ENCODE results near the gene USP3. TPM values are rescaled to one million over a fixed set of nuclear protein-coding genes. Genes with fewer than 3 reads are reported as not detected.
"Not testable (repeated sequence)": the region's sequence is repeated elsewhere in the genome, so short reads cannot be mapped to it uniquely, and the experiment has no call there.

Gene USP3
- total RNA-seq, 2 experiments from 2014 or later, result 37.3 to 42.2 TPM

DNA sequence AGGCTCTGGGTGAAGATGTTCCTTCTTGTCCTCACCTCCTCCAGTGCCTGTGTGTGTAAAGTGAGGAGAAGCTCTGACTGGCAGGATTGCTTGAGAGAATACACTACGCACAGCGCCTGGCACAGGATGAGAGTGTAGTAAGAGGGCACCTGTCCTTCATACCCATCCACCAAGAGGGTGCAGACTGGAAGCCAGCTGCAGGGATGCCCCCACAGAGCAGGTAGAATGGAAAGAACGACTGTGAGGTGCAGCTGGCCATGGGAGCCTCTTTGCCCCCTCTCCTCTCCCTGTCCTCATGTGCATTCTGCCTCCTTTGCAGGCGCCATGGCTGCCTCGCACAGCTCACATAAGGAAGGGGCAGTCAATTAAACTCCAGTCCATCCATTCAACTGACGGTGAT is 105.1 kb downstream of the USP3 start:
- ChIA-PET POLR2A (no interaction called here), CTCF (interaction anchor here (0.6 to 2.2 kb wide), 12 partner anchors 10 to 484 kb away, joined by 3 to 20 read pairs (median 3); partner anchors contain the start of gene CIAO2A)

DNA sequence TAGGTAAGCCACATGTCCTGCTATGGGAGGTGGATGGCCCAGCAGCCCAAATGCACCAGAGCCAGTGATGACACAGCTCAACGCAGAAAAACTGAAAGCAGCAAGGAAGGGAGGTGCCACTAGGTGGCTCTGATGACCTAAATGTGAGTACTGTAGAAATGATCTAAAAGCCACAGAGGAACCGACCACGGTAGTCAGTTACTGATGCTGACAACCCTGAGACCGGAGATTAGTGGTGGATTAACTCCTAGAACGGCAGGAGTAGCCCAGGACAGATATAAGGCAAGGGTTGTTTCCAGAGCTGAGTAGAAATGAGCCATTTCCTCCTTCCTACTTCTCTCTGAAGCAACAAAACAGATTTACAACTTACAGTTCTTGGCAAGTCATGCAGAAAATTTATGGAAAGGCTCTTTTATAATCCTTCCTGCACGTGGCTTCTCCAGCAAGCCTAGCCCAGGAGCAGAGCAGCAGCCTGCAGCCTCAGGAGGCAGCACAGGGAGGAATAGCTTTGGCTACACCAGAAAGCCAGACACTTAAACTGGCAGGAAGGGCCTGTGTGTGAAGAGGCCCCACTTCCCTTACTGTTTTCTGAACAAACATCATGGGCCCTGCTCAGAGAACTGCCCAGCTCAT is 105.9 kb downstream of the USP3 start:
- ChIA-PET CTCF (interaction anchor here (0.6 to 2.2 kb wide), 12 partner anchors 10 to 483 kb away, joined by 3 to 20 read pairs (median 3); partner anchors contain the start of gene CIAO2A), POLR2A (no interaction called here)

DNA sequence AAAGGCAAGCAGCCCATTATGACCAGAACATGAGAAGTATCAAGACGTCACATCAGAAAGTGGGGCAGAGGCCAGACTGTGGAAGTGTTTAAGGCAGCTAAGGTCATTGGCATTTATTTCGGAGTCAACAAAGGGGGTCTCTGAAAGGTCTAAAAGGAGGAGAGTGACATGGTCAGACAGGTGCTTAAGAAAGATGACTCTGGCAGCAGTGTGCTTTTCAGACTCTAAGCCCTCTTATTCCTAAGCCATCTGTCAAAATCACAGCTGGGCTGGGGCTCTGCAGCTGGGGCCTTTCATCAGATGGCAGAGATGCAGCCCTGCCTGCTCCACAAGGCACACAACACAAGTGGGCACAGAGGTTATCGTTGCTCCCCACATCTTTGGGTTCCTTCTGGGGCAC is 106.8 kb downstream of the USP3 start:
- ChIA-PET POLR2A (no interaction called here), CTCF (interaction anchor here (0.8 to 2.2 kb wide), 3 partner anchors 11 to 457 kb away, joined by 3 to 20 read pairs (median 5); no protein-coding TSS in a partner anchor)

DNA sequence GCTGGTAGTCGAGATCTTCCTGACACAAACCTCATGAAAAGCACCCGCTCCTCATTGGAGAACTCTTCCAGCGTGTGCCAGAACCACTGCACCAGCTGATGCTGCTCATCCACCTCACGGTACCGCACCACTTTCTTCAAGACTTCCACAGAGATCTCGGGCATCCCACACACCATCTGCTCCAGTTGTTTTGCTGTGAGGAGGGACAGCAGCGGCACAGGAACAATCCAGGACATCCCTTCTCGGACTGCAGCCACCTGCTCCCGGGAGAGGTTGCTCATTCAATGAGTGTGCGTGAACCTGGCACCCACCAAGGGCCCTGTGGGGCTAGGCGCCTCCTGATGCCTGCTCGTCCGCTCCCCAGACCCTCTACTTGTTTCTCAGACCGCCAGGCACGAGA is 107.9 kb downstream of the USP3 start:
- ChIA-PET CTCF (interaction anchor here (0.8 kb wide), 1 partner anchor 19 kb away, joined by 3 read pairs; no protein-coding TSS in a partner anchor), POLR2A (no interaction called here)

DNA sequence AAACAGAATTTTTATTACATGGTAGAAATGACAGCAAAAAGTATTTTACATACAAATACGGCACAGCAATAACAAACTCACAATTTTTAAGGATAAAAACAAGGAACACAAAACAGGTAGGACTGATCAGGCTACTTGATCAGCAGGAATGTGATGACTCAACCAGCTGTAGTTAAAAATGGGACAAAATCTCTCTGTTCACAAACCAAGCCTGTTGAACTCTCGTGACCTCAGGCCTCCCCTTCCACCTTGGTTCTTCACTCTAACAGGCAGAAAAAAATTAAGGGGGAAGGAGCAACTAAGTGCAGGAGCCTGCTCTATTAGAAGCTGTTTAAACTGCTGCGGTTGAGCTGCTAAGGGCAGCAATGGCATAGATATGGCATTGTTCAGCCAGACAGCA is 111.5 kb downstream of the USP3 start:
- POLR2A ChIA-PET, result no interaction called here
- CTCF ChIA-PET, result no interaction called here

DNA sequence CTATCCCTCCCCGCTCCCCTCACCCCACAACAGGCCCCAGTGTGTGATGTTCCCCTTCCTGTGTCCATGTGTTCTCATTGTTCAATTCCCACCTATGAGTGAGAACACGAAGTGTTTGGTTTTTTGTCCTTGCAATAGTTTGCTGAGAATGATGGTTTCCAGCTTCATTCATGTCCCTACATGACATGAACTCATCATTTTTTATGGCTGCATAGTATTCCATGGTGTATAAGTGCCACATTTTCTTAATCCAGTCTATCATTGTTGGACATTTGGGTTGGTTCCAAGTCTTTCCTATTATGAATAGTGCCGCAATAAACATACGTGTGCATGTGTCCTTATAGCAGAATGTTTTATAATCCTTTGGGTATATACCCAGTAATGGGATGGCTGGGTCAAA is 112.8 kb downstream of the USP3 start:
- POLR2A ChIA-PET, CTCF ChIA-PET: not testable (repeated sequence)

DNA sequence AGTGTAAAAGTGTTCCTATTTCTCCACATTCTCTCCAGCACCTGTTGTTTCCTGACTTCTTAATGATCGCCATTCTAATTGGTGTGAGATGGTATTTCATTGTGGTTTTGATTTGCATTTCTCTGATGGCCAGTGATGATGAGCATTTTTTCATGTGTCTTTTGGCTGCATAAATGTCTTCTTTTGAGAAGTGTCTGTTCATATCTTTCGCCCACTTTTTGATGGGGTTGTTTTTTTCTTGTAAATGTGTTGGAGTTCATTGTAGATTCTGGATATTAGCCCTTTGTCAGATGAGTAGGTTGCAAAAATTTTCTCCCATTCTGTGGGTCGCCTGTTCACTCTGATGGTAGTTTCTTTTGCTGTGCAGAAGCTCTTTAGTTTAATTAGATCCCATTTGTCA is 113.2 kb downstream of the USP3 start:
- POLR2A ChIA-PET, CTCF ChIA-PET: not testable (repeated sequence)

DNA sequence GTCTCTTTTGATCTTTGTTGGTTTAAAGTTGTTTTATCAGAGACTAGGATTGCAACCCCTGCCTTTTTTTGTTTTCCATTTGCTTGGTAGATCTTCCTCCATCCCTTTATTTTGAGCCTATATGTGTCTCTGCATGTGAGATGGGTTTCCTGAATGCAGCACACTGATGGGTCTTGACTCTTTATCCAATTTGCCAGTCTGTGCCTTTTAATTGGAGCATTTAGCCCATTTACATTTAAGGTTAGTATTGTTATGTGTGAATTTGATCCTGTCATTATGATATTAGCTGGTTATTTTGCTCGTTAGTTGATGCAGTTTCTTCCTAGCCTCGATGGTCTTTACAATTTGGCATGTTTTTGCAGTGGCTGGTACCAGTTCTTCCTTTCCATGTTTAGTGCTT is 116.4 kb downstream of the USP3 start:
- CTCF ChIA-PET, result not testable (repeated sequence)

DNA sequence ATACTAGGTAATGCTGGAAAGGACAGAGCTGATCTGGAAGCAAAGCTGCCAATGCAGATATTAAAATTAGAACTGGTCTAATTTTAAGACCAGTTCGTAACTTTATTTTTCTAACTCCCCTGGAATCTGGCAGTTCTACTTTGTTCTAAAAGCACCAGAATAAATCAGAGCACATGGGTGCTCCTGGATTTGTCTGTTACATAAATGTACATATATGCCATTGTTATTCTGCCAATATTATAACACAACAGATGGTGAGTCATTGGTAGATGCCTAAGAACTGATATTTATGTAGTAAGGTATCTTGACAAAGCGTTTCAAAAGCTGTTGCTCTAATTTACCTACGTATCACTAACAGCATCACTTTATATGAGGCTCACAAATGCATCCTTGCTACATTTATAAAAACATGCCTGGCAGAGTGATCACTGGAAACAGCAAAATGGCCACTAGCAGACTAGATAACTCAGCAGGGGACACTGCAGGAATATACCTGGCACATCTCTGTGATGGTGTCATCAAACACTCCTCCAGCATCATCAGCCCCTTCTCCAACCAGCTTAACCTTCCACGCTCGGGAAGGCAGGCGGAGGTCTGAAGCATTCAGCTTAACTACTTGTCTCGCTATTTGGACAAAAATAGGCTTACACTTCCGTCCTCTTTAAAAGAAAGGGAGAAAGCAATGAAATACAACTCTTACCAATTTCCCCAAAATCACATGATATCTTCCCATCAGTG is 119.0 kb downstream of the USP3 start:
- CTCF ChIA-PET, result interaction anchor here (0.7 kb wide), 1 partner anchor 9 kb away, joined by 3 read pairs; no protein-coding TSS in a partner anchor
- POLR2A ChIA-PET, result no interaction called here

More for the DNA sequence above, 116.4 kb downstream of the USP3 start:
- POLR2A ChIA-PET, result not testable (repeated sequence)

DNA sequence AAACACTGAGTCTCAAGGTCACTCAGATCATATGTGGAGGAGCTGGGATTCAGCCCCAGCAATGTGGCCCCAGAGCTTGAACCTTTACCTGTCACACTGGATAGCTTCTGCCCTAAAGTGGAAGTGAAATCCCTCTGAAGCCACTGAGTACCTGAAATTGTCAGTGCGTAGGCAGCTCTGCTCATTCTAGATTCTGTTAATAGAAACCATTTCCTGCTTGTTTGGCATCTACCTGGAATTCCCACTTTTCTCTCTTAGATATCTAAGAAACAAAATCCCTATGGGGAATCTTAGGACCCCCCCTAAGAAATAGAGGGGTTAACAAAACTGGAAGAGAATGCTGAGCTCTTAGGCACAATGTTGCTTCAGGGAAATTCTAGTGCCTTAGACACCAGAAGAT is 122.6 kb downstream of the USP3 start:
- CTCF ChIA-PET, result no interaction called here
- POLR2A ChIA-PET, result no interaction called here

DNA sequence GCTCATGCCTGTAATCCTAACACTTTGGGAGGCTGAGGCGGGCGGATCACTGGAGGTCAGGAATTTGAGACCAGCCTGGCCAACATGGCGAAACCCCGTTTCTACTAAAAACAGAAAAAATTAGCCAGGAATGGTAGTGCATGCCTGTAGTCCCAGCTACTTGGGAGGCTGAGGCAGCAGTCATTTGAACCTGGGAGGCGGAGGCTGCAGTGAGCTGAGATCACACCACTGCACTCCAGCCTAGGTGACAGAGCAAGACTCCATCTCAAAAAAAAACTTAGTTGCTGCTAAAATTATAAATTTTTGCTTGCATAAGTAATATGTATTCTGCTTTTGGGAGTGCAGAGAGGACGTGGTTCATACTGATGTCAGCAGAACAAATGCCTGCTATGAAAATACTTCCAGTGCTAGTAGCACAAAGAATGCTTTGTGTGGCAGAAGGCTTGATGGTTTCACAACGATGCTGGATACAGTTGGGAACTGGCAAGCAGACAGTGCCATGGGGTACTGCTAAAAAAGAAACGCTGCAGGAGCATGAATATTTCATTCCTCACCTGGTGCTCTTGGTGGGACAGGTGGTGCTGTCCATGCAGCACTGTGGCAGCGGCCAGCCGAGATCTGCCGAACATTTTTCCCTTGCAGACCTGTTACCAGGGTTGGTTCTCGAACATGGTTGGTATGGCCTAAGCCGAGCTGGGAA is 123.9 kb downstream of the USP3 start:
- ChIA-PET POLR2A (no interaction called here), CTCF (no interaction called here)

DNA sequence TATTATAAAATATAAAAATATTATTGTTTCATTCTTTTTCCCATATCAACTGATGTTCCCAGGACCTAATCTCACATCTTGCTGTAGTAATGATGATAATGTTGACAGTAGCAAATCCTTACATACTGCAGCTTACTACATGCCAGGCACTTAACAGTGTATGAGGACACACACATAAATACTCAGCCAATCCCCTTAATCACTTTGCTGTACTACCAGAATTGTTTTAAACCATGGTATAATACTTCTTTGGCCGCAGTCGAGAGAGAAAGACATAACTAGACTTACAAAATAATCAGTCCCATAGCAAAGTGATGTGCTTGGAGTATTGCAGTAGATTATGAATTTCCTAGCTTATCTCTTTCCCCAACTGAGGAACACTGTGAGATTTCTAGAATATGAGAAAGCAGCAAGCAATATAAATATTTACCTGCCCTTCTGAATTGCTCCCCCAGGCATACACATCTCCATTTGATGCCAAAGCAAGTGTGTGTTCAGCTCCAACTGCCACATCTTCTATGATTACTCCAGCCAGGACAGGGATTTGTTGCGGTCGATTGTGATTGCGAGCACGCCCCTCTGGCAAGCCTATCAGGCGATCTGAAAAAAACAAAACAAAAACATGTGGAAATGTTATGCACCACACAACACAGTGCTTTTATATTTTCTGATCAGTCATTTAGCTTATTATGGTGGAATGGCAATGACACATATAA is 125.8 kb downstream of the USP3 start:
- POLR2A ChIA-PET, result no interaction called here
- CTCF ChIA-PET, result interaction anchor here (0.8 to 1.1 kb wide), 2 partner anchors 17 to 28 kb away, joined by 3 read pairs; no protein-coding TSS in a partner anchor

DNA sequence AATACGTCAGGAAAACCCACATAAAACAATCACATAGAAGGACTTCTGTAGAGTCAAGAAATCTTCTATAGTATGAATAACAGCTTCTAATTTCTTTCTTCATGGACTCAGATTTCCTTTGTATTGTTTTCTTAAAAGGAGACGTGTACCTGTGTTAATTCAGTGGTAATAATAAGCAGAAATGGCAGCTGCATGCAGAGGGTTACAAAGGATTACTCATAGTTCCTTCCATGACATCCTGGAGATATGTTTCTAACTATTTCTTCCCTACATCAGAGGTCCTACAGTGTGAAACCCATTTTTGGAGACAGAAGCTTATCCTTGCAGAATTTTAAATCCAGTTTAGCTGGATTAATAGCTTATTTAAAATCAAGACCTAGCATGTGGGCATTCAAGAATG is 128.9 kb downstream of the USP3 start:
- ChIA-PET POLR2A (no interaction called here), CTCF (no interaction called here)

DNA sequence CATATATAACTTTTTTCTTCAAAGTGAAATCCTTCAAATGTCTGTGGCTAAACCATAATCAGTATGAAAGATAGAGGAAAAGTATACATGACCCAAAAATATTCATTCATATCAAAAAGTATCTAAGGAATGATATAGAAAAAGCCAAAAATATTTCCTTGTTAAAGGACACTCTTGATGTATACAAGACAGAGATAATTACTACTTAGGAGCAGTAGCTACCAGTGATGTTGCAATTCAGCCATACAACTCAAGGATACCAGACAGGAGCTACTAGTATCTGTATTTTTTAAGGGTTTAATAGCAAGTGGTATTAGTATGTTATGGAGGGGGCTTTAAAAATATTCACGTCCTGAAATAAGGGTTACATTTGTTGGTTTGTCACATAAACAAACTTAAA is 129.8 kb downstream of the USP3 start:
- ChIA-PET POLR2A (no interaction called here), CTCF (no interaction called here)

DNA sequence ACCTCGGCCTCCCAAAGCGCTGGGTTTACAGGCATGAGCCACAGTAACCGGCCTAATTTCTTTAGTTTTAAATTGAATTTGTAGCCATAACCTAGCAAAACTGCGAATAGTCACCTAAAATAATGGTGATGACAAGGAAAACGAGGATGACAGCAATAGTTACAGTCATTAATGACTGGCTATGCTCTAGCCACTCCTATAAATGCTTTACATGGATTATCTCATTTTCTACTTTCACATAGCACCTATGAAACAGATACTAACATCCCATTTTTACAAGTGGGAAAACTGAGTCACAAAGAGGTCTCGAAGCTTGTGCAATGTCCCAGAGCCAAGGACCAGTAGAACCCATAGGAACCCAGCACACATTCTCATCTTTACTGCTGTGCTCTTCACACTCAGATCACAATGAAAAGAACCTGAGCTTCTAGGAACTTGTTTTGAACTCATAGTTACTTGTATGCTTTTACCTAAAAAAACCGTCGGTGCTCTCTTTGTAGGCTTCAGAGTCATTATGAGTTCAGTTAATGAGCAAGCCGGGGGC is 132.2 kb downstream of the USP3 start:
- POLR2A ChIA-PET, result no interaction called here
- CTCF ChIA-PET, result no interaction called here

DNA sequence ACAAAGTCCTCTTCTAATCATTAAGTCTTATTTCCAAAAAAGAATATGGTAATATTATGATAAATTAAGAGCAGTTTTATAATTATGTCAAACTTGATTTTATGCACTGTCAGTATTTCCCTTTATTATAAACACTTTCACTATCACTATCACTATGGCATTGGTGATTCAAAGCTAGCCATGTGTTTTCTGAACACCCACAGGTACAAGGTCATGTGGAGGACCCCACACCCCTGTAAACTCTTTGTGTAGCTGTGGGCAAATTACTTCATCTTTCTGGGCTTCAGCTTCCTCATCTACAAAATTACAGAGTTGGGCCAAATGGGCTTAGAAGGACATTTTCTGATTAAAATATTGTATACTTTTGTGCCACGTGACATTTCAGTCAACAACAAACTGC is 134.4 kb downstream of the USP3 start:
- ChIA-PET POLR2A (no interaction called here), CTCF (no interaction called here)

DNA sequence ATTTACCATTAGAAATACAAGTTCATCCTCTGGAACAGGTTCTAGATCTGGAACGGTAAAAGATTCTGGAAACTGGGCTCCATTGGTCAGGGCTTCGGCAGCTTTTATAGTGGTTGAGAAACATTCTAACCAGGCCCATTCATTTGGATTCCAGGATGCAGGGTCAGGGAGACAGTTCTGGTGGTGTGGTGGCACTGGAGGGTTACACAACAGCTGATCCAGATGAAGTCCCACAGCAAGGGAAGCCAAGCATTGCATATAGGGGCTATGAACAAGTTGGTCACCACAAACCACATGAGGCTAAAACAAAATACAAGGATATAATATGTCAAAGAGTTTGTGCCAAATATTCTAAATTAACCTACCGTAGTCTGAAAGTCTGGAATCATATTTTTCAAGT is 135.8 kb downstream of the USP3 start:
- CTCF ChIA-PET, result no interaction called here
- POLR2A ChIA-PET, result no interaction called here
